Left ventricle myocardium inferior (tissue), 1 donor: Measurements from ENCODE around the gene SAPCD2. TPM values are rescaled to one million over a fixed set of nuclear protein-coding genes. Genes with fewer than 3 reads are reported as not detected.

Source experiments
- DNase-seq: peaks from one replicate; pipeline ENCODE4 v3.0.0-alpha.2; 2020
- H3K27ac ChIP-seq: fragments of 200-600 bp; replicated peaks from 2 replicates; pipeline ENCODE4 v1.8.0; 2021
- H3K27me3 ChIP-seq: fragments of 200-600 bp; 2 replicates; pipeline ENCODE4 v1.8.0; 2021; ENCODE audit warnings: low read depth
- H3K36me3 ChIP-seq: fragments of 200-600 bp; 2 replicates; pipeline ENCODE4 v1.8.0; 2021
- H3K4me1 ChIP-seq: fragments of 200-600 bp; 2 replicates; pipeline ENCODE4 v1.8.0; 2021
- H3K4me3 ChIP-seq: fragments of 200-600 bp; 2 replicates; pipeline ENCODE4 v1.8.0; 2021; ENCODE audit warnings: mild to moderate bottlenecking, moderate library complexity
- H3K9me3 ChIP-seq: fragments of 200-600 bp; replicated peaks from 2 replicates; pipeline ENCODE4 v1.8.0; 2021
- CTCF ChIP-seq: fragments of 200-600 bp; IDR thresholded peaks from 2 replicates; pipeline ENCODE4 v1.8.0; 2021; ENCODE audit warnings: antibody characterized with exemption, mild to moderate bottlenecking, borderline replicate concordance
- intact Hi-C: fragments of 100-400 bp; cut with micrococcal nuclease; formaldehyde crosslinking; loops from one replicate; pipeline ENCODE4 v1.11.0; 2022
- total RNA-seq: library from RNA; stranded (reverse); fragmentation: NEBNext Ultra II Directional; extraction: Animal tissue kit (Norgen Biotek cat#: 25700); gene quantifications from one replicate; pipeline ENCODE4 v1.2.1, GENCODE V29; 2021
- donor health status: DM: no; HTN: yes; CAD: no; lungs with severe emphysema.

The SAPCD2 gene
- total RNA-seq, 1 donor from 2014 or later: 0.25 TPM

GRCh38 chr9:137021979-137022661 lies 48.2 kb downstream of the SAPCD2 start:
- peaks cover 28% of the 10 kb centered on the region for H3K36me3 ChIP-seq
- H3K9me3 ChIP-seq: no peaks in the 10 kb centered on the region
- no peak for TF ChIP-seq CTCF
- H3K4me3 ChIP-seq: no peak overlapping the region
- no peak for DNase-seq
- intact Hi-C loops: no loop called here
- no peaks in the 10 kb centered on the region for H3K27me3 ChIP-seq
- no peak overlapping the region for H3K27ac ChIP-seq
- peaks cover 12% of the 10 kb centered on the region for H3K4me1 ChIP-seq

DNA sequence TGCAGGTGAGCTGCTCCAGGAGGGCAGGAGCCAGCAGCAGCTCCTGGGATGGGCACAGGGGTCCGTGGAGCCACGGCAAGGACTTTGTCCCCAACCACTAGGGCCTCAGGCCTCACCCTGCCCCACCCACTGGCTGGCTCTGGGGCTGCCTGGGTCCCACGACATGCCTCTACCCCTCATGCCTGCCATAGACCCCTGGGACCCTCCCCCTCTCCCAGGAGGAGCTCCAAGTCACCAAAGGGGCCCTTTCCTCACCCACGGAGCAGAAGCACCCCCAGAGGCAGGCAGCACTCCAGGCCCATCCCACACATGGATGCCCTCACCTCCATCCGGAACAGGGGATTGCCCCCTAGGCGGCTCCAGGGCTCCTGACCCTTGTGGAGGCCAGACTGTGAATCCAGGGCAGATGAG lies 48.8 kb downstream of the SAPCD2 start:
- intact Hi-C loops: no loop called here
- peaks cover 7% of the 10 kb centered on the region for H3K4me1 ChIP-seq
- H3K9me3 ChIP-seq: no peaks in the 10 kb centered on the region
- H3K36me3 ChIP-seq: peaks cover 33% of the 10 kb centered on the region
- no peaks in the 10 kb centered on the region for H3K27me3 ChIP-seq
- no peak overlapping the region for H3K4me3 ChIP-seq
- no peak overlapping the region for H3K27ac ChIP-seq
- no peak for TF ChIP-seq CTCF
- DNase-seq: no peak

- Histone ChIP-seq H3K4me3 (no peak overlapping the region), H3K4me1 (peaks cover under 1% of the 10 kb centered on the region), H3K36me3 (peaks cover 40% of the 10 kb centered on the region), H3K27ac (no peak overlapping the region), H3K9me3 (no peaks in the 10 kb centered on the region), H3K27me3 (no peaks in the 10 kb centered on the region)
- DNase-seq: no peak
- no peak for TF ChIP-seq CTCF
- intact Hi-C loops: no loop called here
These were observed 49.4 kb downstream of the SAPCD2 start for GRCh38 chr9:137020771-137021567.

- H3K36me3 ChIP-seq: peaks cover 48% of the 10 kb centered on the region
- H3K4me3 ChIP-seq: no peak overlapping the region
- no peaks in the 10 kb centered on the region for H3K4me1 ChIP-seq
- TF ChIP-seq CTCF: no peak
- H3K27ac ChIP-seq: no peak overlapping the region
- intact Hi-C loops: no loop called here
- no peaks in the 10 kb centered on the region for H3K27me3 ChIP-seq
- H3K9me3 ChIP-seq: no peaks in the 10 kb centered on the region
- no peak for DNase-seq
These were observed 50.3 kb downstream of the SAPCD2 start for GRCh38 chr9:137019891-137020683.

GRCh38 chr9:137018761-137019559 lies 51.4 kb downstream of the SAPCD2 start:
- DNase-seq: no peak
- intact Hi-C loops: no loop called here
- H3K36me3 ChIP-seq: peaks cover 60% of the 10 kb centered on the region

More at GRCh38 chr9:137018761-137019559, 51.4 kb downstream of the SAPCD2 start:
- no peak overlapping the region for H3K4me3 ChIP-seq
- no peak overlapping the region for H3K27ac ChIP-seq
- no peak for TF ChIP-seq CTCF
- H3K4me1 ChIP-seq: no peaks in the 10 kb centered on the region
- no peaks in the 10 kb centered on the region for H3K9me3 ChIP-seq
- H3K27me3 ChIP-seq: no peaks in the 10 kb centered on the region
